ENCODE data around the gene APOL2. TPM values are rescaled to one million over a fixed set of nuclear protein-coding genes. Genes with fewer than 3 reads are reported as not detected.
A peak's percentile ranks its signal among the peaks of the same experiment; 100 is the strongest.
"Not testable (repeated sequence)": the region's sequence is repeated elsewhere in the genome, so short reads cannot be mapped to it uniquely, and the experiment has no call there.

Gene APOL2
- total RNA-seq, 2 experiments from 2014 or later, result 77.0 to 85.4 TPM

DNA sequence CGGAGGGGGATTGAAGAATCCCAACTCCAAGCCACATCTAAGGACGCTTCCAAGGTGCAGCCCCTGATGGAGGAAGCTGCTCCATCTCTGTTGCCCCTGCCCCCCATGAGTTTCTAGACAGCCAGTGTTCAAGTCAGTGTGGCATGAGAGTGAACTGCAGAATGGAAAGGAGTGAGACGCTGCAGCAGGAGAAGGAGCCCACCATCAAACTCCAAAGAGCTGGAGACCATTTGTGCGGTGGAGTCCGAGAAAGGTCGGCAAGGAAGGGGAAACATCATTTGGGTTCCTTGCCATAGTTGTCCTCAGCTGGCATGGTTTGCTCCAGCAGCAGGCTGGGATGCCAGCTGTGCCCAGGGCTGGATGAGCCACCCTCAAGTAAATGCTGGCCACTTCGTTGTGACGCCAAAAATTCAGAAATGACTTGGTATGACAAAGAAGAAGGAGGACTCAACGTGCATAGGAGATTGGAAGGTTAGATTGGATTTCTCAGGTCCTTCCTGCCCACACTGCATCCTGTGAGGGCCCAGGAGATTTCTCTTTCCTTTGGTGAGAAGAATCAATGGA, 16.4 kb downstream of the APOL2 start:
- Mint-ChIP-seq H3K4me1 (peaks cover 11% of the 10 kb centered on the region), H3K4me3 (no peak overlapping the region), H3K36me3 (ENCODE audit: low read depth) (peaks cover 12% of the 10 kb centered on the region), H3K27ac (no peak overlapping the region), H3K9me3 (no peaks in the 10 kb centered on the region), H3K27me3 (peaks cover 16% of the 10 kb centered on the region)
- DNase-seq, result no peak
- POLR2A ChIA-PET, result no interaction called here
- CTCF ChIA-PET, result interaction anchor here (1.4 to 1.8 kb wide), 2 partner anchors 12 to 16 kb away, joined by 3 to 6 read pairs; partner anchors contain the start of gene APOL2

DNA sequence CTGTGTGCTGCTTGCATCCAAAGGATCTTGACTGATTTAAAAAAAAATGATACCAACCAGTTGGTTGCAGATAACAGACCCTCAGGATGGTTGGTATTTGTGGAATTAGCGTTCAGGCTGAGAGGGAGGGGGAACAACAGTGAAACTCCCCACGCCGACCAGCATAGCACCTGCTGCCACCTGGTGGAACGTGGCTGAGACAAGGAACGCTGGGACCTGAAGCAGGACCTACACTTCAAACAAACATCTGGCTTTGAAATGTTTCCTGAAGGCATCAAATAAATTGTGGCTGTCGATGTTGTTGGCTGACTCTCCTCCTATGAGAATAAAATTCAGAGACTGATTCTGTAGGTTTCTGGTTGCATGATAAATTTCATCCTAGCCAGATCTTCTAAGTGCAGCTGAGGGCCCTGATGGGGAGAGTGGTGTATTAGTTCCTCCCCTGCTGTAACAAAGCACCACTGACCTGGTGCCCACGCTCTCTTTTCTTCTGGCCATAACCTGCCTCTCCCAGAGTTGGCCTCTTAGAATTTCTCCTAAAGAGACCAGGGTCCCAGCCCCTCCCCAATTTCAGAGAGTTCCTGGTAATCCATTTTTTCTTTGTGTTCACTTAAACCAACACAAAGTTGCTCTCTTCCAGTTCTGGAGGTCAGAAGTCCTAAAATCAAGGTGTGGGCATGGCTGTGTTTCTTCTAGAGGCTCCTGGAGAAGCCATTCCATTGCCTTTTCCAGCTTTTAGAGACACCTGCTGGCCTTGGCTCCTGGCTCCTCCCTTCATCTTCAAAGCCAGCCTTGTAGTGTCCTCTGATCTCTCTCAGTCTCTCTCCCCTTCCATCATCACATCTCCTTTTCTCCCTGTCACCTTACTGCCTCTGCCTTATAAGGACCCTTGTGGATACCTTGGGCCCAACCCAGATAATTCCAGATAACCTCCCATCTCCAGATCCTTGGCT, 17.3 kb downstream of the APOL2 start:
- peak; percentile 58 for DNase-seq
- Mint-ChIP-seq H3K9me3 (no peaks in the 10 kb centered on the region), H3K27me3 (peaks cover 21% of the 10 kb centered on the region), H3K4me1 (peaks cover 7% of the 10 kb centered on the region), H3K27ac (peak overlapping the region; percentile 50), H3K4me3 (no peak overlapping the region), H3K36me3 (ENCODE audit: low read depth) (peaks cover 4% of the 10 kb centered on the region)
- ChIA-PET POLR2A (no interaction called here), CTCF (interaction anchor here (1.2 to 1.8 kb wide), 3 partner anchors 11 to 17 kb away, joined by 3 to 6 read pairs (median 3); partner anchors contain the start of gene APOL2)

GRCh38 chr22:36220451-36220921, 18.8 kb downstream of the APOL2 start:
- ChIA-PET POLR2A (no interaction called here), CTCF (no interaction called here)
- no peak for DNase-seq
- no peaks in the 10 kb centered on the region for H3K36me3 Mint-ChIP-seq (ENCODE audit: low read depth)
- no peaks in the 10 kb centered on the region for H3K9me3 Mint-ChIP-seq
- H3K27ac Mint-ChIP-seq, result no peak overlapping the region
- H3K4me3 Mint-ChIP-seq, result no peak overlapping the region
- H3K4me1 Mint-ChIP-seq, result peaks cover 7% of the 10 kb centered on the region
- H3K27me3 Mint-ChIP-seq, result peaks cover 30% of the 10 kb centered on the region

DNA sequence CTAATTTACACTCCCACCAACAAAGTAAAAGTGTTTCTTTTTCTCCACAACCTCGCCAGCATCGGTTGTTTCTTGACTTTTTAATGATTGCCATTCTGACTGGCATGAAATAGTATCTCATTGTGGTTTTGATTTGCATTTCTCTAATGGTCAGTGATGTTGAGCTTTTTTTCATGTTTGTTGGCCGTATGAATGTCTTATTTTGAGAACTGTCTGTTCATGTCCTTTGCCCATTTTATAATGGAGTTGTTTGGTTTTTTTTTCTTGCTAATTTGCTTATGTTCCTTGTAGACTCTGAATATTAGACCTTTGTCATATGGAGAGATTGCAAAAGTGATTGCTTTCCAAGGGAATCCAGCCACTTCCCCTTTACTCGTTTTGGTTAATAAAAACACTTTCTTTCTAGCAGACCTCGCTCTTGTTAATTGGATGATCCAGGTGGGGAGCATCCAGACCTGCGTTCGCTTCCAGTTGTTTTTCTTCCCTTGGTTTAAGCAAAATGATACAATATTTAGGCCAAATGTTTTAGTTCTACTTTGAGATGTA, 20.6 kb downstream of the APOL2 start:
- Mint-ChIP-seq H3K9me3 (no peaks in the 10 kb centered on the region), H3K36me3 (ENCODE audit: low read depth) (no peaks in the 10 kb centered on the region), H3K27ac (no peak overlapping the region), H3K27me3 (peaks cover 44% of the 10 kb centered on the region), H3K4me1 (peaks cover 7% of the 10 kb centered on the region), H3K4me3 (no peak overlapping the region)
- ChIA-PET POLR2A (no interaction called here), CTCF (interaction anchor here (1.2 kb wide), 1 partner anchor 38 kb away, joined by 4 read pairs; no protein-coding TSS in a partner anchor)
- no peak for DNase-seq

- peaks cover 60% of the 10 kb centered on the region for H3K27me3 Mint-ChIP-seq
- peaks cover 4% of the 10 kb centered on the region for H3K4me1 Mint-ChIP-seq
- H3K9me3 Mint-ChIP-seq, result no peaks in the 10 kb centered on the region
- H3K36me3 Mint-ChIP-seq (ENCODE audit: low read depth), result peaks cover 2% of the 10 kb centered on the region
- H3K4me3 Mint-ChIP-seq, result no peak overlapping the region
- CTCF ChIA-PET, result interaction anchor here (0.7 to 2.7 kb wide), 4 partner anchors 10 to 150 kb away, joined by 3 to 9 read pairs (median 4); partner anchors contain the start of gene APOL2
- H3K27ac Mint-ChIP-seq, result no peak overlapping the region
- POLR2A ChIA-PET, result no interaction called here
- no peak for DNase-seq
These were observed 23.3 kb downstream of the APOL2 start for GRCh38 chr22:36215981-36216380.

DNA sequence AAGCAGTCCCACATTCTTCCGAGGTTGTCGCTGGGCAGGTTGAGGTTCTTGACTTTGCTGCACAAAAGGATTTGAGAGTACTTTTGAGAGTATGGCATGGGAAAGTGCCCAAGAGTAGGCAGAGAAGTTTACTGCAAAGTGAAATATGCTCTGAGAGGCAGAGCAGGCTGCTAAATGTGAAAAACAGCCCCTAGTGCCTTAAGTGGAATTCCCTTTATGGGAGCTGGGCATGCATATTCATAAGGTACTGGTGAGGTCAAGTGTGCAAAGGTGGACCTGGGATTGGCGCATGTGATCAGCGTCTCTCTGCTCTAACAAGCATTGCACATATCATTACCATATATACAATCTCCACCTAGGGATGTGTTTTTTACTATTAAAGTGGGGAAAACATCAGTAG, 25.7 kb downstream of the APOL2 start:
- no peak for DNase-seq
- POLR2A ChIA-PET, result interaction anchor here (0.8 kb wide), 1 partner anchor 1084 kb away, joined by 3 read pairs; no protein-coding TSS in a partner anchor
- Mint-ChIP-seq H3K27ac (no peak overlapping the region), H3K4me3 (no peak overlapping the region), H3K36me3 (ENCODE audit: low read depth) (peaks cover 2% of the 10 kb centered on the region), H3K4me1 (peaks cover 10% of the 10 kb centered on the region), H3K9me3 (peaks cover 10% of the 10 kb centered on the region), H3K27me3 (peaks cover 69% of the 10 kb centered on the region)
- CTCF ChIA-PET, result interaction anchor here (0.9 kb wide), 1 partner anchor 31 kb away, joined by 3 read pairs; no protein-coding TSS in a partner anchor

DNA sequence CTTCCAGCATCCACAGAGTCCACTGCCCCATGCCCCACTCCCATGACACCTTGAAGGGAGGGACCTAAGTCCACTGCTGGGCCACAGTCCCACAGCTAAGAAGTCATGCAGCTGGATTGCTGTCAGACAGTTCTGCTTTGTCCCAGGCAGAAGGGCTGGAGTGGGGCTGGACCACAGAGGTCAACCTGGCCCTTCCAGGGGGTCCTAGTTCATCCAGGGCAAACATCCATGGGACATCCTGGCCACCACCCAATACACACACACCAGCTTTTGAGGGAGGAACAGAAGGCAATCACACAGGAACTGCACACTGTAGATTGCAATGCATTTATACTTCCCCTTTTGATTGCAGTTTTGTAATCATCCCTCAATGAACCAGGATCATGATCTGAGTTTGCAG, 26.4 kb downstream of the APOL2 start:
- peaks cover 2% of the 10 kb centered on the region for H3K36me3 Mint-ChIP-seq (ENCODE audit: low read depth)
- H3K27me3 Mint-ChIP-seq, result peaks cover 66% of the 10 kb centered on the region
- DNase-seq, result no peak
- H3K27ac Mint-ChIP-seq, result no peak overlapping the region
- no peak overlapping the region for H3K4me3 Mint-ChIP-seq
- peaks cover 10% of the 10 kb centered on the region for H3K9me3 Mint-ChIP-seq
- H3K4me1 Mint-ChIP-seq, result peaks cover 14% of the 10 kb centered on the region
- CTCF ChIA-PET, result no interaction called here
- POLR2A ChIA-PET, result interaction anchor here (0.8 kb wide), 1 partner anchor 40 kb away, joined by 3 read pairs; the partner anchor contains the start of gene APOL1

DNA sequence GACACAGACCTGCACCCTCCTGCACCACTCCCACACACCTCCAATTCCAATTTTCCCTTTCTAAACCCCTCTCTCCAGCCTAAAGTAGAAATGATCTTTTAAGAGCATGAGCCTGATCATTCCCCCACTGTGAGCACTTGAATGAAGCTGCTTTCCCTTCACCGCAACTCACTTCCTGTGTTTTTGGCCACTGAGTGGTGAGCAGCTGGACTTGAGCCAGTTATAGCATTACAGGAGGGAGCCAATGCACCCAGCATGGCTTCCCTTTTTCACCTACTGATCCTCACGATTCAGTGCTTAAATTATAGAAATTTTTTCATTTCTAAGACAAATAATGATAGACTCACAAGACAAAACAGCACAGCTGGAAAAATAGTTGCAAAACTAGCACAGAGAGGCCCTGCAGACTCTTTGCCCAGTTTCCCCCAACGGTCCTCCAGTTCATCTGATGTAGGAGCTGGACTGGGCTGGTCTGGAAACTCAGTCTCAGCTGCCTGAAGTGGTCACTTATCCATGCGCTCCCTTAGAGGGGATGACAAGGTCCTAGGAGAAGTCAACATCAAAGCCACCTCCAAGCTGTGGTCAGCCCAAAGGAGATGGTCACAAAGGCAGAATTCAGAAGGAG, 28.0 kb downstream of the APOL2 start:
- Mint-ChIP-seq H3K27ac (no peak overlapping the region), H3K4me3 (no peak overlapping the region)
- CTCF ChIA-PET, result interaction anchor here (1.0 to 1.2 kb wide), 3 partner anchors 11 to 87 kb away, joined by 3 read pairs; no protein-coding TSS in a partner anchor

GRCh38 chr22:36210224-36210623, 29.1 kb downstream of the APOL2 start:
- H3K36me3 Mint-ChIP-seq (ENCODE audit: low read depth), result peaks cover 2% of the 10 kb centered on the region
- no peak overlapping the region for H3K27ac Mint-ChIP-seq
- CTCF ChIA-PET, result interaction anchor here (1.2 to 1.4 kb wide), 2 partner anchors 12 to 30 kb away, joined by 3 read pairs; no protein-coding TSS in a partner anchor

More for the DNA sequence above, 28.0 kb downstream of the APOL2 start:
- Mint-ChIP-seq H3K27me3 (peaks cover 60% of the 10 kb centered on the region), H3K36me3 (ENCODE audit: low read depth) (peaks cover 2% of the 10 kb centered on the region), H3K9me3 (peaks cover 10% of the 10 kb centered on the region), H3K4me1 (peaks cover 14% of the 10 kb centered on the region)
- POLR2A ChIA-PET, result no interaction called here
- DNase-seq, result no peak

DNA sequence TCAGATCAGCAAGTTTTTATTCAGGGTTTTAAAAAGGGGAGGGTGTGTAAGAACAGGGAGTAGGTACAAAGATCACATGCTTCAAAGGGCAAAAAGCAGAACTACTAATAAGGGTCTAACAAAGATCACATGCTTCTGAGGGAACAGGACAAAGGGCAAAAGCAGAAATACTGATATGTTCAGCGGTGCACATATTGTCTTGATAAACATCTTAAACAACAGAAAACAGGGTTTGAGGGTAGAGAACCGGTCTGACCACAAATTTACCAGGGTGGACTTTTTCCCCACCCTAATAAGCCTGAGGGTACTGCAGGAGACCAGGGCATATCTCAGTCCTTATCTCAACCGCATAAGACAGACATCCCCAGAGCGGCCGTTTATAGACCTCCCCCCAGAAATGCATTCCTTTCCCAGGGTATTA, 29.8 kb downstream of the APOL2 start:
- H3K4me3 Mint-ChIP-seq, result not testable (repeated sequence)
- H3K27me3 Mint-ChIP-seq, result peaks cover 45% of the 10 kb centered on the region
- CTCF ChIA-PET, result interaction anchor here (1.4 kb wide), 1 partner anchor 30 kb away, joined by 3 read pairs; no protein-coding TSS in a partner anchor

More at GRCh38 chr22:36210224-36210623, 29.1 kb downstream of the APOL2 start:
- DNase-seq, result no peak
- POLR2A ChIA-PET, result no interaction called here
- H3K27me3 Mint-ChIP-seq, result peaks cover 50% of the 10 kb centered on the region
- peaks cover 10% of the 10 kb centered on the region for H3K9me3 Mint-ChIP-seq
- H3K4me1 Mint-ChIP-seq, result peaks cover 14% of the 10 kb centered on the region
- no peak overlapping the region for H3K4me3 Mint-ChIP-seq

DNA sequence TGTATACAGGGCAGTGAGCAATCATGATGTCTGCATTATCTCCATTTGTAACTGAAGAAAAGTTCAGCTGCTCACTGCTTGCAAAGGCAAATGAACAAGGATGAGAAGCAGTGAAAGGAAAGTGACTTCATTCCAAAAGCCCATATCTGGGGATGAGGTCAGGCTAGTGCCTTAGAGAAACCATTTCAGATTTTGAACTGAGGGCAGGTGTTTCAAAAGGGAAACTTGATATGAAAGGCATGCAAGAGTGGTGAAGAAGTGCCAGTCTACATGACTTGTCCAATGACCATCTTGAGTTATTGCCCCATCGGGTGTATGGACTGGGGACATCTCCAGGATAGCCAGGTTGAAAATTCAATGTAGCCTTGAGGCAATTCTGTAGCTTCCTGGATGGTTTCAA, 30.4 kb downstream of the APOL2 start:
- CTCF ChIA-PET, result interaction anchor here (0.8 to 1.2 kb wide), 3 partner anchors 10 to 69 kb away, joined by 3 to 5 read pairs (median 4); no protein-coding TSS in a partner anchor
- DNase-seq, result no peak

More for the DNA sequence above, 29.8 kb downstream of the APOL2 start:
- H3K27ac Mint-ChIP-seq; H3K9me3 Mint-ChIP-seq; DNase-seq; H3K36me3 Mint-ChIP-seq (ENCODE audit: low read depth); POLR2A ChIA-PET: not testable (repeated sequence)
- peaks cover 18% of the 10 kb centered on the region for H3K4me1 Mint-ChIP-seq

GRCh38 chr22:36208162-36208765, 31.1 kb downstream of the APOL2 start:
- DNase-seq, result no peak
- peaks cover 10% of the 10 kb centered on the region for H3K9me3 Mint-ChIP-seq
- no peak overlapping the region for H3K4me3 Mint-ChIP-seq
- peaks cover 2% of the 10 kb centered on the region for H3K36me3 Mint-ChIP-seq (ENCODE audit: low read depth)
- ChIA-PET POLR2A (no interaction called here), CTCF (interaction anchor here (0.8 to 1.2 kb wide), 4 partner anchors 9 to 70 kb away, joined by 3 to 5 read pairs (median 4); no protein-coding TSS in a partner anchor)
- no peak overlapping the region for H3K27ac Mint-ChIP-seq
- H3K4me1 Mint-ChIP-seq, result peaks cover 20% of the 10 kb centered on the region
- peaks cover 35% of the 10 kb centered on the region for H3K27me3 Mint-ChIP-seq

More for the DNA sequence above, 30.4 kb downstream of the APOL2 start:
- Mint-ChIP-seq H3K27me3 (peaks cover 40% of the 10 kb centered on the region), H3K9me3 (peaks cover 10% of the 10 kb centered on the region), H3K4me1 (peaks cover 20% of the 10 kb centered on the region), H3K36me3 (ENCODE audit: low read depth) (peaks cover 2% of the 10 kb centered on the region), H3K4me3 (no peak overlapping the region), H3K27ac (no peak overlapping the region)
- POLR2A ChIA-PET, result no interaction called here

Measured in activated CD4-positive, alpha-beta T cell treated with anti-CD3 and anti-CD28 coated beads, Interleukin-2, amount 10 ng/mL, durations not matched to agents 7 days and 5 days (primary cell).